ES-I3 (cell line): Measurements from ENCODE around the gene JUN.
"Not testable (repeated sequence)": the region's sequence is repeated elsewhere in the genome, so short reads cannot be mapped to it uniquely, and the experiment has no call there.

Experiments used
- H3K36me3 ChIP-seq: 2 replicates; pipeline ENCODE4 v1.6.1; 2013; ENCODE audit warnings: mild to moderate bottlenecking, low read length, control low read depth, moderate library complexity; ENCODE audit not compliant: insufficient read depth
- H3K4me1 ChIP-seq: 2 replicates; pipeline ENCODE4 v1.6.1; 2013; ENCODE audit warnings: mild to moderate bottlenecking, control low read depth, low read length; ENCODE audit not compliant: insufficient read depth
- H3K9ac ChIP-seq: 2 replicates; pipeline ENCODE4 v1.6.1; 2013; ENCODE audit warnings: low read depth, mild to moderate bottlenecking, low read length, moderate library complexity
- H3K9me3 ChIP-seq: 2 replicates; pipeline ENCODE4 v1.6.1; 2013; ENCODE audit warnings: mild to moderate bottlenecking, low read length, moderate library complexity; ENCODE audit not compliant: control insufficient read depth, insufficient read depth

Gene JUN

GRCh38 chr1:58814251-58815068 is 30.6 kb upstream of the JUN start:
- peaks cover 13% of the 10 kb centered on the region for H3K4me1 ChIP-seq
- H3K9ac ChIP-seq, result peak overlapping the region; percentile 64
- no peaks in the 10 kb centered on the region for H3K9me3 ChIP-seq
- H3K36me3 ChIP-seq, result no peaks in the 10 kb centered on the region

- H3K9me3 ChIP-seq, result no peaks in the 10 kb centered on the region
- peaks cover 12% of the 10 kb centered on the region for H3K4me1 ChIP-seq
- H3K36me3 ChIP-seq, result no peaks in the 10 kb centered on the region
- H3K9ac ChIP-seq, result no peak overlapping the region; the same call in 1 of the 2 replicates
Observed at GRCh38 chr1:58813801-58814200, 30.0 kb upstream of the JUN start.

GRCh38 chr1:58813361-58813760 is 29.5 kb upstream of the JUN start:
- H3K4me1 ChIP-seq, result peaks cover 12% of the 10 kb centered on the region

GRCh38 chr1:58812926-58813325 is 29.1 kb upstream of the JUN start:
- Histone ChIP-seq H3K9me3 (no peaks in the 10 kb centered on the region), H3K36me3 (no peaks in the 10 kb centered on the region), H3K9ac (no peak overlapping the region), H3K4me1 (peaks cover 12% of the 10 kb centered on the region)

More at GRCh38 chr1:58813361-58813760, 29.5 kb upstream of the JUN start:
- Histone ChIP-seq H3K9me3 (no peaks in the 10 kb centered on the region), H3K9ac (no peak overlapping the region), H3K36me3 (no peaks in the 10 kb centered on the region)

- H3K4me1 ChIP-seq, result peaks cover 12% of the 10 kb centered on the region
- no peaks in the 10 kb centered on the region for H3K9me3 ChIP-seq
- no peak overlapping the region for H3K9ac ChIP-seq
- H3K36me3 ChIP-seq, result no peaks in the 10 kb centered on the region
Observed at GRCh38 chr1:58812468-58812867, 28.6 kb upstream of the JUN start.

GRCh38 chr1:58811303-58811702 is 27.5 kb upstream of the JUN start:
- no peak overlapping the region for H3K9ac ChIP-seq
- H3K9me3 ChIP-seq, result no peaks in the 10 kb centered on the region
- peaks cover 8% of the 10 kb centered on the region for H3K4me1 ChIP-seq
- no peaks in the 10 kb centered on the region for H3K36me3 ChIP-seq

- Histone ChIP-seq H3K9ac (no peak overlapping the region), H3K36me3 (no peaks in the 10 kb centered on the region), H3K4me1 (peaks cover 8% of the 10 kb centered on the region), H3K9me3 (no peaks in the 10 kb centered on the region)
Observed at GRCh38 chr1:58809325-58810010, 25.6 kb upstream of the JUN start.

- peaks cover under 1% of the 10 kb centered on the region for H3K4me1 ChIP-seq
- H3K9me3 ChIP-seq, result no peaks in the 10 kb centered on the region
- H3K9ac ChIP-seq, result no peak overlapping the region
- no peaks in the 10 kb centered on the region for H3K36me3 ChIP-seq
Observed at GRCh38 chr1:58808077-58808476, 24.2 kb upstream of the JUN start.

GRCh38 chr1:58805716-58806571 is 22.1 kb upstream of the JUN start:
- Histone ChIP-seq H3K4me1 (peaks cover 4% of the 10 kb centered on the region; the same call in 1 of the 2 replicates), H3K36me3 (no peaks in the 10 kb centered on the region), H3K9ac (no peak overlapping the region), H3K9me3 (no peaks in the 10 kb centered on the region)

- Histone ChIP-seq H3K4me1 (peaks cover 4% of the 10 kb centered on the region; the same call in 1 of the 2 replicates), H3K36me3 (no peaks in the 10 kb centered on the region), H3K9ac (no peak overlapping the region), H3K9me3 (no peaks in the 10 kb centered on the region)
Observed at GRCh38 chr1:58804853-58805565, 21.2 kb upstream of the JUN start.

GRCh38 chr1:58803858-58804257 is 20.0 kb upstream of the JUN start:
- Histone ChIP-seq H3K9me3 (no peaks in the 10 kb centered on the region), H3K9ac (no peak overlapping the region), H3K4me1 (peaks cover 4% of the 10 kb centered on the region; the same call in 1 of the 2 replicates), H3K36me3 (no peaks in the 10 kb centered on the region)

- H3K9ac ChIP-seq, result no peak overlapping the region
- peaks cover 4% of the 10 kb centered on the region; the same call in 1 of the 2 replicates for H3K4me1 ChIP-seq
- no peaks in the 10 kb centered on the region for H3K9me3 ChIP-seq
- no peaks in the 10 kb centered on the region for H3K36me3 ChIP-seq
Observed at GRCh38 chr1:58802640-58803399, 19.0 kb upstream of the JUN start.

GRCh38 chr1:58801286-58801685 is 17.4 kb upstream of the JUN start:
- H3K4me1 ChIP-seq, H3K9ac ChIP-seq: not testable (repeated sequence)

More at GRCh38 chr1:58801286-58801685, 17.4 kb upstream of the JUN start:
- H3K36me3 ChIP-seq, H3K9me3 ChIP-seq: not testable (repeated sequence)
